HG03442 (cell line): ENCODE measurements around the gene SLC41A3.

Experiments used
- ATAC-seq: cut with Tn5 transposase; IDR thresholded peaks from one replicate; pipeline ENCODE4 v1.9.1; 2021; ENCODE audit warnings: mild to moderate bottlenecking, moderate library complexity; ENCODE audit not compliant: unreplicated experiment

The SLC41A3 gene

GRCh38 chr3:126121074-126121473 lies 37.1 kb upstream of the SLC41A3 start:
- ATAC-seq, result no peak

GRCh38 chr3:126119976-126120375 lies 36.1 kb upstream of the SLC41A3 start:
- no peak for ATAC-seq

GRCh38 chr3:126119008-126119675 lies 35.2 kb upstream of the SLC41A3 start:
- no peak for ATAC-seq

- ATAC-seq, result no peak
These were observed 34.7 kb upstream of the SLC41A3 start for GRCh38 chr3:126118591-126118990.

- ATAC-seq, result no peak
These were observed 33.9 kb upstream of the SLC41A3 start for GRCh38 chr3:126117786-126118185.

GRCh38 chr3:126117212-126117611 lies 33.3 kb upstream of the SLC41A3 start:
- no peak for ATAC-seq

GRCh38 chr3:126116526-126116925 lies 32.6 kb upstream of the SLC41A3 start:
- no peak for ATAC-seq

GRCh38 chr3:126114443-126115386 lies 30.8 kb upstream of the SLC41A3 start:
- no peak for ATAC-seq

GRCh38 chr3:126113733-126114442 lies 30.0 kb upstream of the SLC41A3 start:
- no peak for ATAC-seq

- no peak for ATAC-seq
These were observed 29.3 kb upstream of the SLC41A3 start for GRCh38 chr3:126113238-126113555.

- ATAC-seq, result no peak
These were observed 28.8 kb upstream of the SLC41A3 start for GRCh38 chr3:126112531-126113237.

GRCh38 chr3:126111566-126112475 lies 27.9 kb upstream of the SLC41A3 start:
- ATAC-seq, result no peak

GRCh38 chr3:126111126-126111551 lies 27.2 kb upstream of the SLC41A3 start:
- ATAC-seq, result no peak

- no peak for ATAC-seq
These were observed 26.7 kb upstream of the SLC41A3 start for GRCh38 chr3:126110431-126111125.

- no peak for ATAC-seq
These were observed 25.9 kb upstream of the SLC41A3 start for GRCh38 chr3:126109880-126110235.

GRCh38 chr3:126109146-126109879 lies 25.4 kb upstream of the SLC41A3 start:
- ATAC-seq, result no peak

GRCh38 chr3:126108676-126109050 lies 24.7 kb upstream of the SLC41A3 start:
- ATAC-seq, result no peak

GRCh38 chr3:126107957-126108675 lies 24.2 kb upstream of the SLC41A3 start:
- ATAC-seq, result no peak
